Choroid plexus epithelial cell (primary cell): ENCODE results near the gene PEX5.

ENCODE experiments used
- DNase-seq: peaks from one replicate; pipeline ENCODE4 v3.0.0-alpha.2; 2010; ENCODE audit warnings: low read depth
- H3K4me3 ChIP-seq: 2 replicates; pipeline ENCODE4 v1.5.1; 2011; ENCODE audit warnings: low read depth, mild to moderate bottlenecking, control low read depth, low read length, moderate library complexity
- CTCF ChIP-seq: conservative IDR thresholded peaks from 2 replicates; pipeline ENCODE4 v1.5.1; 2011; ENCODE audit warnings: low read depth, mild to moderate bottlenecking, control low read depth, inconsistent platforms, low read length, moderate library complexity

The PEX5 gene

GRCh38 chr12:7154042-7154441 lies 35.4 kb upstream of the PEX5 start:
- no peak overlapping the region for H3K4me3 ChIP-seq
- TF ChIP-seq CTCF, result no peak
- no peak for DNase-seq

- H3K4me3 ChIP-seq, result no peak overlapping the region
Observed at GRCh38 chr12:7154901-7155470, 34.5 kb upstream of the PEX5 start.

GRCh38 chr12:7155471-7156034 lies 33.9 kb upstream of the PEX5 start:
- H3K4me3 ChIP-seq, result no peak overlapping the region
- TF ChIP-seq CTCF, result no peak
- no peak for DNase-seq

More at GRCh38 chr12:7154901-7155470, 34.5 kb upstream of the PEX5 start:
- no peak for DNase-seq
- TF ChIP-seq CTCF, result no peak

GRCh38 chr12:7156259-7157197 lies 33.0 kb upstream of the PEX5 start:
- no peak for DNase-seq
- no peak overlapping the region for H3K4me3 ChIP-seq
- TF ChIP-seq CTCF, result no peak

GRCh38 chr12:7157391-7157790 lies 32.1 kb upstream of the PEX5 start:
- H3K4me3 ChIP-seq, result no peak overlapping the region
- TF ChIP-seq CTCF, result no peak
- DNase-seq, result no peak

GRCh38 chr12:7158781-7159609 lies 30.5 kb upstream of the PEX5 start:
- TF ChIP-seq CTCF, result no peak
- H3K4me3 ChIP-seq, result no peak overlapping the region
- no peak for DNase-seq
